HG02943 (cell line): ENCODE measurements around the gene CGB5.
"Not testable (repeated sequence)": the region's sequence is repeated elsewhere in the genome, so short reads cannot be mapped to it uniquely, and the experiment has no call there.

Source experiments
- ATAC-seq: cut with Tn5 transposase; IDR thresholded peaks from one replicate; pipeline ENCODE4 v1.9.1; 2021; ENCODE audit warnings: mild to moderate bottlenecking, low read depth, moderate library complexity; ENCODE audit not compliant: unreplicated experiment

The CGB5 gene

GRCh38 chr19:49056902-49057596, 13.4 kb downstream of the CGB5 start:
- ATAC-seq: not testable (repeated sequence)

GRCh38 chr19:49057636-49058234, 14.1 kb downstream of the CGB5 start, which contains the start of gene CGB7:
CGB7 (minus strand) TSS chr19:49057749; CDS start chr19:49055375, 2,374 bp downstream.
- no peak for ATAC-seq

GRCh38 chr19:49058562-49058961, 14.9 kb downstream of the CGB5 start:
- no peak for ATAC-seq

GRCh38 chr19:49059053-49059452, 15.4 kb downstream of the CGB5 start:
- no peak for ATAC-seq

GRCh38 chr19:49061000-49061399, 17.4 kb downstream of the CGB5 start:
- ATAC-seq: no peak

GRCh38 chr19:49061445-49061844, 17.8 kb downstream of the CGB5 start:
- ATAC-seq: no peak

GRCh38 chr19:49064029-49064629, 20.5 kb downstream of the CGB5 start:
- no peak for ATAC-seq

- ATAC-seq: no peak
These were observed 21.3 kb downstream of the CGB5 start, which contains the start of gene NTF4 for GRCh38 chr19:49064768-49065611. NTF4 (minus strand) TSS chr19:49064818; CDS start chr19:49061997, 2,821 bp downstream.

- ATAC-seq: no peak
These were observed 22.4 kb downstream of the CGB5 start for GRCh38 chr19:49065905-49066512.

- ATAC-seq: no peak
These were observed 23.9 kb downstream of the CGB5 start for GRCh38 chr19:49067554-49067953.

- ATAC-seq: no peak
These were observed 25.4 kb downstream of the CGB5 start for GRCh38 chr19:49069026-49069425.

- ATAC-seq: no peak
These were observed 26.8 kb downstream of the CGB5 start for GRCh38 chr19:49070416-49070815.

- ATAC-seq: no peak
These were observed 28.4 kb downstream of the CGB5 start for GRCh38 chr19:49071860-49072547.

GRCh38 chr19:49073514-49074378, 30.1 kb downstream of the CGB5 start:
- no peak for ATAC-seq

GRCh38 chr19:49074869-49075268, 31.2 kb downstream of the CGB5 start:
- ATAC-seq: not testable (repeated sequence)

GRCh38 chr19:49080392-49080791, 36.7 kb downstream of the CGB5 start:
- ATAC-seq: no peak

- ATAC-seq: no peak
These were observed 37.6 kb downstream of the CGB5 start for GRCh38 chr19:49081273-49081672.

- ATAC-seq: no peak
These were observed 40.8 kb downstream of the CGB5 start for GRCh38 chr19:49084206-49085019.
